Activated T-helper 17 cell treated with anti-CD3 and anti-CD28 coated beads, Interleukin-2, amount 50 U/mL, for 72 hours (primary cell): ENCODE measurements around the gene GNAS. TPM values are rescaled to one million over a fixed set of nuclear protein-coding genes. Genes with fewer than 3 reads are reported as not detected.

Source experiments
- ATAC-seq: fragments of 150-1000 bp; cut with Tn5 transposase; replicated peaks from 2 replicates; pipeline ENCODE4 v1.10.0; 2021; ENCODE audit warnings: mild to moderate bottlenecking, moderate library complexity
- H3K27ac Mint-ChIP-seq: one replicate; pipeline ENCODE4 v1.8.0; 2022; ENCODE audit warnings: mixed read lengths
- H3K27me3 Mint-ChIP-seq: one replicate; pipeline ENCODE4 v1.8.0; 2022; ENCODE audit warnings: mixed read lengths
- H3K36me3 Mint-ChIP-seq: one replicate; pipeline ENCODE4 v1.8.0; 2022; ENCODE audit warnings: low read depth, mild to moderate bottlenecking, mixed read lengths
- H3K4me1 Mint-ChIP-seq: one replicate; pipeline ENCODE4 v1.8.0; 2022; ENCODE audit warnings: mixed read lengths
- H3K4me3 Mint-ChIP-seq: one replicate; pipeline ENCODE4 v1.8.0; 2022; ENCODE audit warnings: mild to moderate bottlenecking, mixed read lengths
- H3K9me3 Mint-ChIP-seq: one replicate; pipeline ENCODE4 v1.8.0; 2022; ENCODE audit warnings: mixed read lengths
- total RNA-seq, 2 donors: library from RNA; stranded (reverse); gene quantifications; one replicate each; pipeline ENCODE4 v1.2.3, GENCODE V29; 2022

Gene GNAS
- total RNA-seq, 2 donors from 2014 or later, result 412 to 688 TPM

- Mint-ChIP-seq H3K27me3 (peaks cover 39% of the 10 kb centered on the region), H3K9me3 (no peaks in the 10 kb centered on the region), H3K4me1 (no peaks in the 10 kb centered on the region), H3K4me3 (peak overlapping the region; percentile 44), H3K36me3 (peaks cover 26% of the 10 kb centered on the region), H3K27ac (no peak overlapping the region)
- peak; percentile 53 for ATAC-seq
Measured at GRCh38 chr20:58839474-58839874, 13.0 kb upstream of the GNAS start.

DNA sequence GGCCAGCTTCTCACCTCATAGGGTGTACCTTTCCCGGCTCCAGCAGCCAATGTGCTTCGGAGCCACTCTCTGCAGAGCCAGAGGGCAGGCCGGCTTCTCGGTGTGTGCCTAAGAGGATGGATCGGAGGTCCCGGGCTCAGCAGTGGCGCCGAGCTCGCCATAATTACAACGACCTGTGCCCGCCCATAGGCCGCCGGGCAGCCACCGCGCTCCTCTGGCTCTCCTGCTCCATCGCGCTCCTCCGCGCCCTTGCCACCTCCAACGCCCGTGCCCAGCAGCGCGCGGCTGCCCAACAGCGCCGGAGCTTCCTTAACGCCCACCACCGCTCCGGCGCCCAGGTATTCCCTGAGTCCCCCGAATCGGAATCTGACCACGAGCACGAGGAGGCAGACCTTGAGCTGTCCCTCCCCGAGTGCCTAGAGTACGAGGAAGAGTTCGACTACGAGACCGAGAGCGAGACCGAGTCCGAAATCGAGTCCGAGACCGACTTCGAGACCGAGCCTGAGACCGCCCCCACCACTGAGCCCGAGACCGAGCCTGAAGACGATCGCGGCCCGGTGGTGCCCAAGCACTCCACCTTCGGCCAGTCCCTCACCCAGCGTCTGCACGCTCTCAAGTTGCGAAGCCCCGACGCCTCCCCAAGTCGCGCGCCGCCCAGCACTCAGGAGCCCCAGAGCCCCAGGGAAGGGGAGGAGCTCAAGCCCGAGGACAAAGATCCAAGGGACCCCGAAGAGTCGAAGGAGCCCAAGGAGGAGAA lies 12.3 kb upstream of the GNAS start:
- peaks cover 43% of the 10 kb centered on the region for H3K27me3 Mint-ChIP-seq

GRCh38 chr20:58840816-58841538 lies 11.5 kb upstream of the GNAS start:
- no peak overlapping the region for H3K4me3 Mint-ChIP-seq

More for the DNA sequence above, 12.3 kb upstream of the GNAS start:
- no peaks in the 10 kb centered on the region for H3K9me3 Mint-ChIP-seq
- no peaks in the 10 kb centered on the region for H3K4me1 Mint-ChIP-seq
- H3K4me3 Mint-ChIP-seq, result peak overlapping the region; percentile 44
- no peak overlapping the region for H3K27ac Mint-ChIP-seq
- no peak for ATAC-seq
- peaks cover 26% of the 10 kb centered on the region for H3K36me3 Mint-ChIP-seq

GRCh38 chr20:58841539-58842264 lies 10.8 kb upstream of the GNAS start:
- Mint-ChIP-seq H3K4me1 (peaks cover 4% of the 10 kb centered on the region), H3K36me3 (peaks cover 26% of the 10 kb centered on the region), H3K9me3 (no peaks in the 10 kb centered on the region), H3K27me3 (peaks cover 46% of the 10 kb centered on the region), H3K27ac (no peak overlapping the region), H3K4me3 (no peak overlapping the region)
- ATAC-seq, result no peak

More at GRCh38 chr20:58840816-58841538, 11.5 kb upstream of the GNAS start:
- Mint-ChIP-seq H3K36me3 (peaks cover 26% of the 10 kb centered on the region), H3K4me1 (peaks cover 3% of the 10 kb centered on the region), H3K27ac (no peak overlapping the region), H3K27me3 (peaks cover 47% of the 10 kb centered on the region), H3K9me3 (no peaks in the 10 kb centered on the region)
- no peak for ATAC-seq

DNA sequence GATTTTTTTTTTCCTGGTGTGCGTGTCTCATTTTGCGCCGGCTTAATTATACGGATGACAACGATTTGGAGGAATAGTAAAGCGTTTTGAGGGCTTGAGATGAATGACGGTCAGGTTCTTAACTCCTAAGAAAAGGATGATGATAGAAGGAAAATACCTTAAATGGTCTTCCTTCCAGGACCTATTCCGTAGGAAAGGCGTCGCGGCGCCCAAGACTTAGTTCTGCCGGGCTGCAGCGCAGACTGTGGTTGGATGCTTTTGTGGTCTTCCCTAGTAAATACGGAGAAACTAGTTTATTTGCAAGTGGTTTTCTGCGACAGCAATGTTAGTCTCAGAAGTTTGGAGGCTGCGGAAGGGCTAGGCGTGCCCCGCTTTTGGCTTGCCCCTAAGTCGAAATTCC lies 10.2 kb upstream of the GNAS start:
- Mint-ChIP-seq H3K36me3 (peaks cover 26% of the 10 kb centered on the region), H3K27me3 (peaks cover 45% of the 10 kb centered on the region), H3K27ac (no peak overlapping the region), H3K4me3 (no peak overlapping the region), H3K9me3 (no peaks in the 10 kb centered on the region), H3K4me1 (peaks cover 4% of the 10 kb centered on the region)
- ATAC-seq, result no peak

GRCh38 chr20:58843128-58843556 lies 9.4 kb upstream of the GNAS start:
- Mint-ChIP-seq H3K27ac (no peak overlapping the region), H3K9me3 (no peaks in the 10 kb centered on the region), H3K4me3 (no peak overlapping the region), H3K36me3 (peaks cover 26% of the 10 kb centered on the region), H3K4me1 (peaks cover 8% of the 10 kb centered on the region), H3K27me3 (peaks cover 49% of the 10 kb centered on the region)
- no peak for ATAC-seq

GRCh38 chr20:58845706-58846105 lies 6.8 kb upstream of the GNAS start:
- no peaks in the 10 kb centered on the region for H3K9me3 Mint-ChIP-seq
- peaks cover 60% of the 10 kb centered on the region for H3K27me3 Mint-ChIP-seq
- H3K4me3 Mint-ChIP-seq, result no peak overlapping the region
- peaks cover 19% of the 10 kb centered on the region for H3K36me3 Mint-ChIP-seq
- no peak overlapping the region for H3K27ac Mint-ChIP-seq
- no peak for ATAC-seq
- H3K4me1 Mint-ChIP-seq, result peaks cover 14% of the 10 kb centered on the region

DNA sequence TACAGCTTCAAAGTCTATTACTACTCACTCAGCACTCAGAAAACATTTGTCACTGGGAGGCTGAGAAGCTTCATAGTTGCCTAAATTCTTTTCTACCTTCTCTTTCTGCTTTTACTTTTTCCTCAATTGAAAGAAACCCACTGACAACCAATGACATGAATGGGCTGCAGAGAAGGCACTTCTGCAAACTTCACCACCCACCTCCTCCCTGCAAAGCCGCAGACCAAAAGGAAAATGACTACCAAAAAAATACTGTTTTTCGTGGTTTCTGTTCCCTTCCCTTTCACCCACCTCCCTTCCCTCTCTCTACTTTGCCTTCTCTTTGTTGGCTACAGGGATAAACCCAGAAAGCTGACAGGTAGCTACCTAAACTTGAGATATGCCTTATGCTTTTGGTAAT lies 5.1 kb upstream of the GNAS start:
- Mint-ChIP-seq H3K4me1 (peaks cover 18% of the 10 kb centered on the region), H3K27me3 (peaks cover 57% of the 10 kb centered on the region), H3K27ac (peak overlapping the region; percentile 36), H3K4me3 (no peak overlapping the region), H3K9me3 (no peaks in the 10 kb centered on the region), H3K36me3 (peaks cover 1% of the 10 kb centered on the region)
- peak; percentile 34 for ATAC-seq

- H3K36me3 Mint-ChIP-seq, result no peaks in the 10 kb centered on the region
- no peaks in the 10 kb centered on the region for H3K9me3 Mint-ChIP-seq
- peaks cover 21% of the 10 kb centered on the region for H3K4me1 Mint-ChIP-seq
- peak within 1 kb of the TSS; percentile 84 for H3K4me3 Mint-ChIP-seq
- H3K27me3 Mint-ChIP-seq, result peaks cover 42% of the 10 kb centered on the region
- ATAC-seq, result peak; percentile 87
- peak within 1 kb of the TSS; percentile 55 for H3K27ac Mint-ChIP-seq
Measured at GRCh38 chr20:58850693-58851174, 1.8 kb upstream of the GNAS start, which contains the start of gene GNAS-AS1. TSS of gene GNAS-AS1 (minus strand) at chr20:58850902.

GRCh38 chr20:58851221-58851968 lies 1.1 kb upstream of the GNAS start:
- peak overlapping the region; percentile 84 for H3K4me3 Mint-ChIP-seq
- no peaks in the 10 kb centered on the region for H3K36me3 Mint-ChIP-seq
- no peaks in the 10 kb centered on the region for H3K9me3 Mint-ChIP-seq
- H3K27me3 Mint-ChIP-seq, result peaks cover 42% of the 10 kb centered on the region
- H3K27ac Mint-ChIP-seq, result peak overlapping the region; percentile 55
- ATAC-seq, result peak; percentile 17
- peaks cover 18% of the 10 kb centered on the region for H3K4me1 Mint-ChIP-seq

DNA sequence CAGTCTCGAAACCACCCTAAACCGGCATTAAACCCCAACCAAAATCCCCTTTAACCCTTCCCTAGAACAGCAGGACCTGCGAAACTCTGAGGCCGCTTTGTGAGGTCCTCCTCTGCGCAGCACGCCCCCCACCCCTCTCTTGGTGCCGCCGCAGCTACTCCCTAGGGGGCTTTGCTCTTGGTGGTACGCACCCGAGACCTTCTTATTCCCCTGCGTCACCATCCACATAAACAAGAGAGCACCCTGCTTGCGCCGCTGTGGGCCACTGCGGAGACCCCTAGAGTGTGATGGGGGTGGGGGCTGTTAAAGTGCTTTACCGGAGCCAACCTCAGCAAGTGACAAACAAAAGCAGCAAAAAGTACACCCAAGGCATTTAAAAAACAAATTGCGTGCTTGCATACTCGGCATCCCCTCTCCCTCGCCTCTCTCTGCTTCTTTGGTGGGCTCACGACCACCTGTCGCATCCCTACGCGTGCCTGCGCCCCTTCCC lies 502 bp upstream of the GNAS start:
- H3K4me1 Mint-ChIP-seq, result peaks cover 18% of the 10 kb centered on the region
- H3K36me3 Mint-ChIP-seq, result no peaks in the 10 kb centered on the region
- peaks cover 46% of the 10 kb centered on the region for H3K27me3 Mint-ChIP-seq

GRCh38 chr20:58853466-58853865 lies 950 bp downstream of the GNAS start:
- no peak overlapping the region for H3K4me3 Mint-ChIP-seq
- H3K27me3 Mint-ChIP-seq, result peaks cover 45% of the 10 kb centered on the region
- H3K9me3 Mint-ChIP-seq, result no peaks in the 10 kb centered on the region
- H3K27ac Mint-ChIP-seq, result no peak overlapping the region
- peaks cover 11% of the 10 kb centered on the region for H3K4me1 Mint-ChIP-seq
- ATAC-seq, result no peak
- no peaks in the 10 kb centered on the region for H3K36me3 Mint-ChIP-seq

More for the DNA sequence above, 502 bp upstream of the GNAS start:
- no peak for ATAC-seq
- no peaks in the 10 kb centered on the region for H3K9me3 Mint-ChIP-seq
- peak overlapping the region; percentile 84 for H3K4me3 Mint-ChIP-seq
- no peak overlapping the region for H3K27ac Mint-ChIP-seq

DNA sequence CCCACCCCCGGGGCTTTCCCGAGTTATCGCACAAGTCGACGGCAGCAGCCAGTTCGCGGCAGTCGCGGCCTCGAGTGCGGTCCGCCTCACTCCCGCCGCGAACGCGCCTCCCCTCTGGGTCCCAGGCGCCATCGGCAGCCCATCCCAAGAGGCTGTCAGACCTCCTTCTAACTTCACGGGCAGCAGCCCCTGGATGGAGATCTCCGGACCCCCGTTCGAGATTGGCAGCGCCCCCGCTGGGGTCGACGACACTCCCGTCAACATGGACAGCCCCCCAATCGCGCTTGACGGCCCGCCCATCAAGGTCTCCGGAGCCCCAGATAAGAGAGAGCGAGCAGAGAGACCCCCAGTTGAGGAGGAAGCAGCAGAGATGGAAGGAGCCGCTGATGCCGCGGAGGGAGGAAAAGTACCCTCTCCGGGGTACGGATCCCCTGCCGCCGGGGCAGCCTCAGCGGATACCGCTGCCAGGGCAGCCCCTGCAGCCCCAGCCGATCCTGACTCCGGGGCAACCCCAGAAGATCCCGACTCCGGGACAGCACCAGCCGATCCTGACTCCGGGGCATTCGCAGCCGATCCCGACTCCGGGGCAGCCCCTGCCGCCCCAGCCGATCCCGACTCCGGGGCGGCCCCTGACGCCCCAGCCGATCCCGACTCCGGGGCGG lies 1.6 kb downstream of the GNAS start:
- Mint-ChIP-seq H3K27me3 (peaks cover 44% of the 10 kb centered on the region), H3K27ac (no peak overlapping the region)

More for the DNA sequence above, 1.6 kb downstream of the GNAS start:
- peaks cover 9% of the 10 kb centered on the region for H3K4me1 Mint-ChIP-seq
- ATAC-seq, result no peak
- no peaks in the 10 kb centered on the region for H3K9me3 Mint-ChIP-seq
- H3K4me3 Mint-ChIP-seq, result peak overlapping the region; percentile 61
- H3K36me3 Mint-ChIP-seq, result no peaks in the 10 kb centered on the region
